ENCODE results near the gene ZNF618. TPM values are rescaled to one million over a fixed set of nuclear protein-coding genes. Genes with fewer than 3 reads are reported as not detected.

The ZNF618 gene
- total and polyA plus RNA-seq, 8 donors: 1.2 to 19.8 (median 5.3) TPM

- Histone ChIP-seq H3K4me1 (no peaks in the 10 kb centered on the region), H3K4me3 (no peak overlapping the region), H3K36me3 (peaks cover 16 to 93% (median 91%) of the 10 kb centered on the region in 4 donors), H3K9me3 (no peaks in the 10 kb centered on the region), H3K27ac (no peak overlapping the region), H3K27me3 (no peaks in the 10 kb centered on the region)
- TF ChIP-seq EP300 (IDR thresholded peaks at IDR 0.05) (no peak), CTCF (IDR thresholded peaks at IDR 0.05) (no peak), POLR2AphosphoS5 (IDR thresholded peaks at IDR 0.05) (no peak)
- DNase-seq: no peak
- intact Hi-C loops (cut with DNase I; ENCODE audit: low total_unique reads): no loop called here
- WGBS, 5 donors: 74 to 83% (median 79%) methylated on average over 1 to 4 of the region's 4 CpGs
Observed at GRCh38 chr9:114034661-114035062, 158.6 kb downstream of the ZNF618 start.

GRCh38 chr9:114035221-114035844, 159.2 kb downstream of the ZNF618 start:
- DNase-seq: no peak
- WGBS, 5 donors: 62 to 78% (median 69%) methylated on average over 17 of the region's 17 CpGs
- no peaks in the 10 kb centered on the region for H3K9me3 ChIP-seq
- H3K27ac ChIP-seq: no peak overlapping the region
- intact Hi-C loops (cut with DNase I; ENCODE audit: low total_unique reads): no loop called here
- no peaks in the 10 kb centered on the region for H3K27me3 ChIP-seq
- TF ChIP-seq EP300 (IDR thresholded peaks at IDR 0.05) (no peak), POLR2A (IDR thresholded peaks at IDR 0.05) (no peak), CTCF (IDR thresholded peaks at IDR 0.05) (no peak), POLR2AphosphoS5 (IDR thresholded peaks at IDR 0.05) (no peak)
- no peak overlapping the region for H3K4me3 ChIP-seq
- H3K4me1 ChIP-seq: no peaks in the 10 kb centered on the region
- H3K36me3 ChIP-seq: peaks cover 16 to 93% (median 91%) of the 10 kb centered on the region in 4 donors

GRCh38 chr9:114035845-114036801, 160.0 kb downstream of the ZNF618 start:
- intact Hi-C loops (cut with DNase I; ENCODE audit: low total_unique reads): no loop called here

More at GRCh38 chr9:114035845-114036801, 160.0 kb downstream of the ZNF618 start:
- peaks cover 16 to 87% (median 85%) of the 10 kb centered on the region in 4 donors for H3K36me3 ChIP-seq
- H3K9me3 ChIP-seq: no peaks in the 10 kb centered on the region
- H3K27ac ChIP-seq: no peak overlapping the region
- TF ChIP-seq EP300 (IDR thresholded peaks at IDR 0.05): no peak
- no peak for TF ChIP-seq POLR2A (IDR thresholded peaks at IDR 0.05)
- TF ChIP-seq CTCF (IDR thresholded peaks at IDR 0.05): no peak
- no peak overlapping the region for H3K4me3 ChIP-seq
- 93 to 96% (median 96%) methylated on average over 18 of the region's 18 CpGs for WGBS, 5 donors
- H3K27me3 ChIP-seq: no peaks in the 10 kb centered on the region
- no peaks in the 10 kb centered on the region for H3K4me1 ChIP-seq
- no peak for DNase-seq

Data from stomach (tissue), 9 donors.